Thymus (tissue), 11 donors: ENCODE measurements around the gene SLC24A3. TPM values are rescaled to one million over a fixed set of nuclear protein-coding genes. Genes with fewer than 3 reads are reported as not detected.

Source experiments
- DNase-seq, 9 donors: peaks; one replicate each; pipeline ENCODE4 v3.0.0-alpha.2; 2013; ENCODE audit warnings: low spot score in 9 of 9, low read depth in 6 of 9, missing footprints in 1 of 9
- H3K27ac ChIP-seq, 2 donors: one replicate each; pipeline ENCODE4 v1.5.1; 2013; ENCODE audit warnings: control low read depth in 1 of 2, low read depth in 1 of 2, low read length in 1 of 2, mild to moderate bottlenecking in 1 of 2, moderate library complexity in 1 of 2
- H3K27me3 ChIP-seq, 2 donors: one replicate each; pipeline ENCODE4 v1.5.1; 2013; ENCODE audit warnings: low read length in 1 of 2; ENCODE audit not compliant: control insufficient read depth in 2 of 2, insufficient read depth in 1 of 2
- H3K36me3 ChIP-seq, 2 donors: one replicate each; pipeline ENCODE4 v1.5.1; 2013; ENCODE audit warnings: low read length in 1 of 2, mild to moderate bottlenecking in 1 of 2, moderate library complexity in 1 of 2; ENCODE audit not compliant: control insufficient read depth in 2 of 2, insufficient read depth in 2 of 2
- H3K4me1 ChIP-seq, 2 donors: one replicate each; pipeline ENCODE4 v1.5.1; 2013; ENCODE audit warnings: low read length in 2 of 2; ENCODE audit not compliant: control insufficient read depth in 2 of 2, insufficient read depth in 2 of 2
- H3K4me3 ChIP-seq, 2 donors: one replicate each; pipeline ENCODE4 v1.5.1; 2013; ENCODE audit warnings: low read length in 2 of 2, control low read depth in 1 of 2, mild to moderate bottlenecking in 1 of 2
- H3K9me3 ChIP-seq, 2 donors: one replicate each; pipeline ENCODE4 v1.5.1; 2013; ENCODE audit warnings: low read length in 1 of 2, mild to moderate bottlenecking in 1 of 2; ENCODE audit not compliant: control insufficient read depth in 2 of 2, insufficient read depth in 1 of 2
- WGBS: extraction: QIAGEN DNeasy Blood & Tissue Kit; methylation state at CpG from one replicate; pipeline ENCODE4 v1.1.7; 2013; 5-methylcytosine and 5-hydroxymethylcytosine counted together
- polyA plus RNA-seq: library from polyadenylated mRNA; stranded (reverse); fragments of 200-250 nt; gene quantifications from one replicate; pipeline ENCODE4 v1.2.3, GENCODE V29; 2013
- total RNA-seq: library from RNA; stranded (reverse); fragments of 120-200 nt; gene quantifications from one replicate; pipeline ENCODE4 v1.2.4, GENCODE V29; 2013
- donor health status: healthy.

Gene SLC24A3
- total and polyA plus RNA-seq, 2 donors = 0.99 to 2.1 TPM

- no peak for DNase-seq
- WGBS = 95% methylated on average over 7 of the region's 7 CpGs
- Histone ChIP-seq H3K27ac (no peak overlapping the region), H3K4me3 (no peak overlapping the region), H3K36me3 (no peaks in the 10 kb centered on the region), H3K4me1 (peaks cover 0 to 9% of the 10 kb centered on the region in 2 donors), H3K9me3 (no peaks in the 10 kb centered on the region), H3K27me3 (no peaks in the 10 kb centered on the region)
Observed at GRCh38 chr20:19520261-19520660, 307.8 kb downstream of the SLC24A3 start.

- no peaks in the 10 kb centered on the region for H3K27me3 ChIP-seq
- peaks cover 0 to 9% of the 10 kb centered on the region in 2 donors for H3K4me1 ChIP-seq
- peak in 5 of 9 donors; percentile 5 to 51 (median 14) for DNase-seq
- 7% methylated on average over 9 of the region's 9 CpGs for WGBS
- no peaks in the 10 kb centered on the region for H3K9me3 ChIP-seq
- no peaks in the 10 kb centered on the region for H3K36me3 ChIP-seq
- H3K27ac ChIP-seq = no peak overlapping the region
- no peak overlapping the region for H3K4me3 ChIP-seq
Observed at GRCh38 chr20:19522071-19522801, 309.8 kb downstream of the SLC24A3 start.

- H3K4me3 ChIP-seq = no peak overlapping the region
- no peak overlapping the region for H3K27ac ChIP-seq
- no peaks in the 10 kb centered on the region for H3K36me3 ChIP-seq
- WGBS = 88% methylated on average over 4 of the region's 4 CpGs
- H3K27me3 ChIP-seq = no peaks in the 10 kb centered on the region
- H3K9me3 ChIP-seq = no peaks in the 10 kb centered on the region
- peaks cover 0 to 9% of the 10 kb centered on the region in 2 donors for H3K4me1 ChIP-seq
- DNase-seq = no peak
Observed at GRCh38 chr20:19522836-19523590, 310.6 kb downstream of the SLC24A3 start.

GRCh38 chr20:19524691-19525090, 312.2 kb downstream of the SLC24A3 start:
- H3K27ac ChIP-seq = no peak overlapping the region
- peaks cover 0 to 9% of the 10 kb centered on the region in 2 donors for H3K4me1 ChIP-seq
- 49% methylated on average over 1 of the region's 1 CpG for WGBS

GRCh38 chr20:19527509-19527908, 315.1 kb downstream of the SLC24A3 start:
- Histone ChIP-seq H3K4me3 (no peak overlapping the region), H3K9me3 (no peaks in the 10 kb centered on the region), H3K4me1 (peaks cover 0 to 1% of the 10 kb centered on the region in 2 donors), H3K27me3 (no peaks in the 10 kb centered on the region), H3K27ac (no peak overlapping the region), H3K36me3 (no peaks in the 10 kb centered on the region)
- DNase-seq = no peak
- WGBS = 94% methylated on average over 2 of the region's 2 CpGs

More at GRCh38 chr20:19524691-19525090, 312.2 kb downstream of the SLC24A3 start:
- no peak for DNase-seq
- H3K4me3 ChIP-seq = no peak overlapping the region
- H3K9me3 ChIP-seq = no peaks in the 10 kb centered on the region
- no peaks in the 10 kb centered on the region for H3K27me3 ChIP-seq
- no peaks in the 10 kb centered on the region for H3K36me3 ChIP-seq

GRCh38 chr20:19528286-19529030, 316.0 kb downstream of the SLC24A3 start:
- H3K36me3 ChIP-seq = no peaks in the 10 kb centered on the region
- no peak overlapping the region for H3K27ac ChIP-seq
- DNase-seq = no peak
- WGBS = 94% methylated on average over 5 of the region's 5 CpGs
- no peaks in the 10 kb centered on the region for H3K9me3 ChIP-seq
- no peaks in the 10 kb centered on the region for H3K4me1 ChIP-seq
- no peak overlapping the region for H3K4me3 ChIP-seq
- H3K27me3 ChIP-seq = no peaks in the 10 kb centered on the region

- WGBS = 94% methylated on average over 5 of the region's 5 CpGs
- Histone ChIP-seq H3K27me3 (no peaks in the 10 kb centered on the region), H3K36me3 (no peaks in the 10 kb centered on the region), H3K9me3 (no peaks in the 10 kb centered on the region), H3K4me1 (no peaks in the 10 kb centered on the region), H3K27ac (no peak overlapping the region), H3K4me3 (no peak overlapping the region)
- DNase-seq = no peak
Observed at GRCh38 chr20:19530006-19530405, 317.6 kb downstream of the SLC24A3 start.

GRCh38 chr20:19531446-19531845, 319.0 kb downstream of the SLC24A3 start:
- no peaks in the 10 kb centered on the region for H3K36me3 ChIP-seq

GRCh38 chr20:19538556-19538955, 326.1 kb downstream of the SLC24A3 start:
- H3K36me3 ChIP-seq = no peaks in the 10 kb centered on the region
- H3K9me3 ChIP-seq = no peaks in the 10 kb centered on the region
- 96% methylated on average over 3 of the region's 3 CpGs for WGBS

More at GRCh38 chr20:19531446-19531845, 319.0 kb downstream of the SLC24A3 start:
- 97% methylated on average over 5 of the region's 5 CpGs for WGBS
- Histone ChIP-seq H3K27ac (no peak overlapping the region), H3K9me3 (no peaks in the 10 kb centered on the region), H3K27me3 (no peaks in the 10 kb centered on the region), H3K4me1 (no peaks in the 10 kb centered on the region), H3K4me3 (no peak overlapping the region)
- DNase-seq = no peak

More at GRCh38 chr20:19538556-19538955, 326.1 kb downstream of the SLC24A3 start:
- Histone ChIP-seq H3K4me1 (peaks cover 0 to 7% of the 10 kb centered on the region in 2 donors), H3K27me3 (no peaks in the 10 kb centered on the region), H3K4me3 (no peak overlapping the region), H3K27ac (no peak overlapping the region)
- no peak for DNase-seq
